GM21723 (cell line): ENCODE results near the gene ABCA7.
"Not testable (repeated sequence)": the region's sequence is repeated elsewhere in the genome, so short reads cannot be mapped to it uniquely, and the experiment has no call there.

ENCODE experiments used
- ATAC-seq: cut with Tn5 transposase; IDR thresholded peaks from one replicate; pipeline ENCODE4 v1.9.1; 2021; ENCODE audit warnings: mild to moderate bottlenecking, moderate library complexity; ENCODE audit not compliant: unreplicated experiment

The ABCA7 gene

DNA sequence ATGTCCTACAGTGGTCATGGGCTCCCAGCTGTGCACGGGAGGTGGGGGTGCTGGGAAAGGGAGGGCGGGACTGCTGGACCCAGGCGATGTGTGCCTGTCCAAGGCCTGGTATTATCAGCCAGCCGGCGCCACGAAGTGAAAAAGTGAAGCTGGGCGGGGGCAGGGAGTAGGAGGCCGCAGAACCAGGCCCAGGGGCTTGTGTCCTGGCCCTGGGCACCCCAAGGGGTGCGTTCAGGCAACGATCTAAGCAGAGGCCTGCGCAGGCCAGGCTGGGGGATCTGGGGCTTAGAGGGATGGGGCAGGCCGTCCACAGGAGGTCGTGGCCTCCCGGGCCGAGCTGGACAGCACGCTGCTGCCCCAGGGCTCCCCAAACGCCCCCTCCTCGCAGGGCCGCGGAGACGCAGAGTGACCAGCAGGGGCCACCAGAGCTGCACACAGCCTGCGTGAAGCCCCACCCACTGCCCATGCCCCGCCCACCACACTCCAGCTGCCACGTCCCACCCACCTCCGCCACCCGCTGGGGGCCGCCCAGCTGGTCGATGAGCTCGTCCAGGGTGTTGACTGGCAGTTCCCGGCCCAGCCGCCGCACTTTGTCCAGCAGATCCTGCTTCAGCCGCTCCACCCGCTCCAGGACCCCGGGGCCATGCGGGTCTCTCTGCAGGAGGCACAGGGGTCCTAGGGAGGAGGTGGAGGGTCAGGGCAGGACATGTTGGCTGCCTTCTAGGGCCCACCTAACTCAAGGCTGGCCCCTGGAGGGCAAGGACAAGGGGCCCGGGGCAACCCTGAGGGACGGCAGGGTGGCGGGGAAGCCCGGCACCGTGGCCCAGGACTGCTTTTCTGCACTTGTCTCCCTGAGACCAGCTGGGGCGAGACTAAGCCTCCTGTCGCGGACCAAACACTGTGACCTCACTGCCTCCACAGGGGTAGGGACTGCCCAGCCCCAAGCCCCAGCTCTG lies 73.4 kb downstream of the ABCA7 start:
- ATAC-seq: no peak

DNA sequence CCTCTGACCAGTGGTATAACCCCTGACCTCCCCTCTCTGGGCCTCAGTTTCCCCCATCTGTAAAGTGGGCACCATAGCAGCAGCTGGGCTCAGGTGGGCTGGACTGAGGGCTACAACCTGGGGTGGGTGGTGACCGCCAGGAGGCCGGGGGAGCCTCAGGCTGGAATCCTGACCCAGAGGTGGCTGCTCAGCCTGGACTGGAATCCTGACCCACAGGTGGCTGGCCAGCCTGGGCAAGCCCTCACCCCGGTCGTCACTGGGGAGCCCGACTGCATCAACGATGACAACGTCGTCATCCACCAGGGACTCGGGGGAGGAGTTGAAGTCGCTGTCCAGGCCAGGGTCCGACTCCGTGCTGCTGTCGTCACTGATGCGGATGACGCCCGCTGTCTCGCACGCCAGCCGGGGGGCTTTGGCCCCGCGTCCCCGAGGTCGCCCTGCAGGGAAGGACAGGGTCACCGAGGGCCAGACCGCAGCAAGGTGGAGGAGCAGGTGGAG lies 74.1 kb downstream of the ABCA7 start:
- ATAC-seq: no peak

DNA sequence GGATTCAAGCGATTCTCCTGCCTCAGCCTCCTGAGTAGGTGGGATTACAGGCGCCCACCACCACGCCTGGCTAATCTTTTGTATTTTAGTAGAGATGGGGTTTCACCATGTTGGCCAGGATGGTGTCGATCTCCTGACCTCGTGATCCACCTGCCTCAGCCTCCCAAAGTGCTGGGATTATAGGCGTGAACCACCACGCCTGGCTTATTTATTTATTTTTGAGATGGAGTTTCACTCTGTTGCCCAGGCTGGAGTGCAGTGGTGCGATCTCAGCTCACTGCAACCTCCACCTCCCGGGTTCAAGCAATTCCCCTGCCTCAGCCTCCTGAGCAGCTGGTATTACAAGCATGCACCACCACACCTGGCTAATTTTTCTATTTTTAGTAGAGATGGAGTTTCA lies 74.8 kb downstream of the ABCA7 start:
- not testable (repeated sequence) for ATAC-seq
